SK-N-SH (cell line): ENCODE measurements around the gene KCNIP4. TPM values are rescaled to one million over a fixed set of nuclear protein-coding genes. Genes with fewer than 3 reads are reported as not detected.

Experiments used
- CTCF ChIA-PET: fragments of 300-600, 350-600 bp; formaldehyde crosslinking; extraction: SDS; loops from one replicate; lab custom pipeline; 2021; lab: Yijun Ruan, JAX
- POLR2A ChIA-PET: fragments of 350-600 bp; sonication (Branson Sonifier 250); formaldehyde crosslinking; extraction: SDS; loops from one replicate; lab custom pipeline; 2020; ENCODE audit warnings: antibody characterized with exemption, inconsistent platforms; lab: Yijun Ruan, JAX
- DNase-seq: peaks from one replicate; pipeline ENCODE4 v3.0.0; 2012
- H2AFZ ChIP-seq: fragments of 200-600 bp; sonication (generic); 2 replicates; pipeline ENCODE4 v1.8.1; 2016; ENCODE audit warnings: antibody characterized with exemption, mild to moderate bottlenecking, low read depth
- H3F3A ChIP-seq: fragments of 200-600 bp; sonication (generic); replicated peaks from 2 replicates; pipeline ENCODE3; 2016; ENCODE audit warnings: antibody characterized with exemption, mild to moderate bottlenecking; ENCODE audit not compliant: insufficient read depth
- H3K27ac ChIP-seq, 2 experiments: fragments of 200-500 bp in 1 of 2; fragments of 200-600 bp in 1 of 2; sonication (Bioruptor generic) in 1 of 2; sonication (generic), shearing (Covaris generic) in 1 of 2; 2 replicates each; pipeline versions ENCODE4 v1.5.1 to v1.6.1; 2014 to 2016; ENCODE audit warnings: low read depth in 2 of 2, inconsistent platforms in 1 of 2, low read length in 1 of 2, mild to moderate bottlenecking in 1 of 2, mixed read lengths in 1 of 2
- H3K27me3 ChIP-seq: fragments of 200-600 bp; sonication (generic), shearing (Covaris generic); 2 replicates; pipeline ENCODE4 v1.6.1; 2016; ENCODE audit warnings: mixed run types; ENCODE audit not compliant: insufficient read depth
- H3K36me3 ChIP-seq, 2 experiments: fragments of 200-500 bp in 1 of 2; fragments of 200-600 bp in 1 of 2; sonication (Bioruptor generic) in 1 of 2; sonication (generic) in 1 of 2; replicated peaks in 1 of 2; 2 replicates each; pipeline versions ENCODE3 to v1.5.1; 2014 to 2016; ENCODE audit warnings: low read length in 1 of 2, mild to moderate bottlenecking in 1 of 2; ENCODE audit not compliant: insufficient read depth in 2 of 2, control insufficient read depth in 1 of 2
- H3K4me1 ChIP-seq, 2 experiments: fragments of 200-500 bp in 1 of 2; fragments of 200-600 bp in 1 of 2; sonication (Bioruptor generic) in 1 of 2; sonication (generic), shearing (Covaris generic) in 1 of 2; 2 replicates each; pipeline versions ENCODE4 v1.5.1 to v1.6.1; 2014 to 2016; ENCODE audit warnings: low read depth in 1 of 2, low read length in 1 of 2, mixed run types in 1 of 2; ENCODE audit not compliant: insufficient read depth in 2 of 2, control insufficient read depth in 1 of 2
- H3K4me2 ChIP-seq: fragments of 200-600 bp; sonication (generic), shearing (Covaris generic); 2 replicates; pipeline ENCODE4 v1.6.1; 2017; ENCODE audit warnings: mixed run types
- H3K4me3 ChIP-seq, 2 experiments: fragments of 200-500 bp in 1 of 2; fragments of 200-600 bp in 1 of 2; sonication (Bioruptor generic) in 1 of 2; sonication (generic), shearing (Covaris generic) in 1 of 2; 2 replicates each; pipeline versions ENCODE4 v1.5.1 to v1.8.1; 2014 to 2016; ENCODE audit warnings: low read depth in 2 of 2, inconsistent platforms in 1 of 2, low read length in 1 of 2, mild to moderate bottlenecking in 1 of 2, mixed read lengths in 1 of 2, moderate library complexity in 1 of 2
- H3K79me2 ChIP-seq: fragments of 200-600 bp; sonication (generic); 2 replicates; pipeline ENCODE4 v1.8.1; 2017; ENCODE audit warnings: mild to moderate bottlenecking; ENCODE audit not compliant: insufficient read depth
- H3K9ac ChIP-seq: fragments of 200-600 bp; sonication (generic); 2 replicates; pipeline ENCODE4 v1.6.1; 2017; ENCODE audit warnings: mixed run types
- H3K9me2 ChIP-seq: fragments of 200-600 bp; sonication (generic); 2 replicates; pipeline ENCODE4 v1.6.1; 2017; ENCODE audit warnings: mixed run types
- H3K9me3 ChIP-seq: fragments of 200-600 bp; sonication (generic); 2 replicates; pipeline ENCODE4 v1.6.1; 2017; ENCODE audit warnings: mixed run types, mild to moderate bottlenecking, moderate library complexity
- H4K20me1 ChIP-seq: fragments of 200-600 bp; sonication (generic); 2 replicates; pipeline ENCODE4 v1.6.1; 2017; ENCODE audit warnings: mild to moderate bottlenecking, mixed run types; ENCODE audit not compliant: insufficient read depth
- CHD2 ChIP-seq: fragments of 150-350 bp; IDR thresholded peaks from 2 replicates; pipeline ENCODE4 v1.6.1; 2018; ENCODE audit warnings: low read length; ENCODE audit not compliant: partially characterized antibody
- EZH2phosphoT487 ChIP-seq: fragments of 200-600 bp; sonication (generic); IDR thresholded peaks from 2 replicates; pipeline ENCODE4 v1.6.1; 2017; ENCODE audit warnings: low read depth, mixed run types, mild to moderate bottlenecking, antibody characterized with exemption, moderate library complexity, borderline replicate concordance
- FOSL2 ChIP-seq: IDR thresholded peaks from 2 replicates; pipeline ENCODE4 v1.4.0; 2012; ENCODE audit warnings: low read depth, mild to moderate bottlenecking, moderate library complexity, borderline replicate concordance
- FOXJ3 ChIP-seq: sonication (generic); formaldehyde crosslinking; IDR thresholded peaks from 2 replicates; pipeline ENCODE4 v1.5.1; 2020; ENCODE audit warnings: mild to moderate bottlenecking, missing genetic modification reagents
- FOXM1 ChIP-seq: IDR thresholded peaks from 2 replicates; pipeline ENCODE4 v1.4.0; 2012; ENCODE audit warnings: low read depth, mild to moderate bottlenecking
- GATA2 ChIP-seq: sonication (generic); formaldehyde crosslinking; IDR thresholded peaks from 2 replicates; pipeline ENCODE4 v1.5.0; 2020; ENCODE audit warnings: mild to moderate bottlenecking, missing genetic modification reagents
- MEF2A ChIP-seq: IDR thresholded peaks from 2 replicates; pipeline ENCODE4 v1.4.0; 2012; ENCODE audit warnings: low read depth, borderline replicate concordance
- NFIC ChIP-seq: IDR thresholded peaks from 2 replicates; pipeline ENCODE4 v1.4.0; 2012; ENCODE audit warnings: borderline replicate concordance
- NRF1 ChIP-seq: IDR thresholded peaks from 2 replicates; pipeline ENCODE4 v1.6.1; 2012; ENCODE audit warnings: low read depth, mild to moderate bottlenecking, low read length
- POLR2AphosphoS5 ChIP-seq: IDR thresholded peaks from 2 replicates; pipeline ENCODE4 v1.6.1; 2012; ENCODE audit warnings: low read depth, low read length
- RAD21 ChIP-seq: IDR thresholded peaks from 2 replicates; pipeline ENCODE4 v1.6.1; 2012; ENCODE audit warnings: mild to moderate bottlenecking, low read length
- RCOR1 ChIP-seq: fragments of 150-350 bp; IDR thresholded peaks from 2 replicates; pipeline ENCODE4 v1.6.1; 2017; ENCODE audit warnings: antibody characterized with exemption, low read length
- RFX5 ChIP-seq: IDR thresholded peaks from 2 replicates; pipeline ENCODE4 v1.6.1; 2012; ENCODE audit warnings: mild to moderate bottlenecking, improper control_type of control experiment, low read length
- RXRA ChIP-seq: IDR thresholded peaks from 2 replicates; pipeline ENCODE4 v1.4.0; 2012; ENCODE audit warnings: low read depth, mild to moderate bottlenecking, borderline replicate concordance
- TCF12 ChIP-seq: IDR thresholded peaks from 2 replicates; pipeline ENCODE4 v1.4.0; 2012
- TEAD4 ChIP-seq: IDR thresholded peaks from 2 replicates; pipeline ENCODE4 v1.4.0; 2012; ENCODE audit warnings: mild to moderate bottlenecking, borderline replicate concordance; ENCODE audit not compliant: insufficient read depth
- YY1 ChIP-seq: IDR thresholded peaks from 2 replicates; pipeline ENCODE4 v1.4.0; 2012; ENCODE audit warnings: low read depth, mild to moderate bottlenecking
- whole genome bisulfite sequencing: methylation state at CpG from one replicate; pipeline ENCODE4 v1.1.6; 2017; ENCODE audit warnings: low lambda C conversion rate; 5-methylcytosine and 5-hydroxymethylcytosine counted together
- polyA plus RNA-seq, 3 experiments: library from polyadenylated mRNA; depleted of rRNA; stranded (reverse); fragments of >200 nt; gene quantifications; 2 replicates each; pipeline ENCODE4 v1.2.3, GENCODE V29; 2012
- TF ChIP-seq, protein P1 (sequence below): IDR thresholded peaks from 2 replicates; pipeline ENCODE4 v1.6.1; 2012; ENCODE audit warnings: mild to moderate bottlenecking, low read depth, low read length, moderate library complexity
- TF ChIP-seq, protein P2 (sequence below): IDR thresholded peaks from 2 replicates; pipeline ENCODE4 v1.4.0; 2012; ENCODE audit warnings: low read depth
- TF ChIP-seq, protein P3 (sequence below): IDR thresholded peaks from 2 replicates; pipeline ENCODE4; 2012

KCNIP4 gene
- polyA plus RNA-seq, 1 of the 3 experiments (the other 2 are of a cell fraction): 0.18 TPM

DNA sequence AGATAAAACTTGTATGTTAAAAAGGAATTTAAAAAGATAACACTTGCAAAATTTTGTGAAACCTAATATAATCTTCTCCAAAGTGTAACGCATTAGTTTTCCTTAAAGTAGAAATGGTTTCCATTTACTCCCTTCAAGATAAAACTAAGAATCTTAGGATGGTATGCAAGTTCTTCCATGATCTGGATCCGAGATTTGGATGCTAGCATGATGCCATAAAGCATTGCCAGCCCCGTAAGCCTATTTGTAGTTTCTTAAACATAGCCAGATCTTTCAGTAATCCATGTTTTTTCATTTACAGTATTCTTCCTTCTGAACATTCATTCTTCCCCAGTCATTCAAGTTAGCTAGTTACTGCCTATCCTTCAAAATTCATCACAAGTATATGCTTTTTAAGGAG is 572.4 kb downstream of the KCNIP4 start:
- H3K79me2 ChIP-seq: no peaks in the 10 kb centered on the region
- no peak overlapping the region for H3K27ac ChIP-seq
- DNase-seq: no peak
- H3K9me2 ChIP-seq: no peaks in the 10 kb centered on the region
- no peak overlapping the region for H3K4me2 ChIP-seq
- H2AFZ ChIP-seq: no peak overlapping the region
- H3K9me3 ChIP-seq: no peaks in the 10 kb centered on the region
- no peaks in the 10 kb centered on the region for H4K20me1 ChIP-seq
- ChIA-PET POLR2A (no interaction called here), CTCF (interaction anchor here (0.6 kb wide), 1 partner anchor 1990 kb away, joined by 3 read pairs; no protein-coding TSS in a partner anchor)
- 48% methylated on average over 3 of the region's 3 CpGs for WGBS
- no peaks in the 10 kb centered on the region for H3K36me3 ChIP-seq
- no peaks in the 10 kb centered on the region for H3F3A ChIP-seq
- no peak overlapping the region for H3K9ac ChIP-seq
- H3K27me3 ChIP-seq: no peaks in the 10 kb centered on the region
- no peak overlapping the region for H3K4me3 ChIP-seq
- no peaks in the 10 kb centered on the region for H3K4me1 ChIP-seq
- TF ChIP-seq NRF1 (no peak), TCF12 (no peak), RXRA (no peak), FOSL2 (no peak), TEAD4 (no peak), RCOR1 (no peak), RAD21 (no peak), NFIC (no peak), CHD2 (no peak), FOXJ3 (CRISPR knock-in tag) (no peak), GATA2 (no peak), POLR2AphosphoS5 (no peak), FOXM1 (no peak), EZH2phosphoT487 (no peak), YY1 (no peak), RFX5 (no peak), MEF2A (no peak)
- TF ChIP-seq, protein P1, sequence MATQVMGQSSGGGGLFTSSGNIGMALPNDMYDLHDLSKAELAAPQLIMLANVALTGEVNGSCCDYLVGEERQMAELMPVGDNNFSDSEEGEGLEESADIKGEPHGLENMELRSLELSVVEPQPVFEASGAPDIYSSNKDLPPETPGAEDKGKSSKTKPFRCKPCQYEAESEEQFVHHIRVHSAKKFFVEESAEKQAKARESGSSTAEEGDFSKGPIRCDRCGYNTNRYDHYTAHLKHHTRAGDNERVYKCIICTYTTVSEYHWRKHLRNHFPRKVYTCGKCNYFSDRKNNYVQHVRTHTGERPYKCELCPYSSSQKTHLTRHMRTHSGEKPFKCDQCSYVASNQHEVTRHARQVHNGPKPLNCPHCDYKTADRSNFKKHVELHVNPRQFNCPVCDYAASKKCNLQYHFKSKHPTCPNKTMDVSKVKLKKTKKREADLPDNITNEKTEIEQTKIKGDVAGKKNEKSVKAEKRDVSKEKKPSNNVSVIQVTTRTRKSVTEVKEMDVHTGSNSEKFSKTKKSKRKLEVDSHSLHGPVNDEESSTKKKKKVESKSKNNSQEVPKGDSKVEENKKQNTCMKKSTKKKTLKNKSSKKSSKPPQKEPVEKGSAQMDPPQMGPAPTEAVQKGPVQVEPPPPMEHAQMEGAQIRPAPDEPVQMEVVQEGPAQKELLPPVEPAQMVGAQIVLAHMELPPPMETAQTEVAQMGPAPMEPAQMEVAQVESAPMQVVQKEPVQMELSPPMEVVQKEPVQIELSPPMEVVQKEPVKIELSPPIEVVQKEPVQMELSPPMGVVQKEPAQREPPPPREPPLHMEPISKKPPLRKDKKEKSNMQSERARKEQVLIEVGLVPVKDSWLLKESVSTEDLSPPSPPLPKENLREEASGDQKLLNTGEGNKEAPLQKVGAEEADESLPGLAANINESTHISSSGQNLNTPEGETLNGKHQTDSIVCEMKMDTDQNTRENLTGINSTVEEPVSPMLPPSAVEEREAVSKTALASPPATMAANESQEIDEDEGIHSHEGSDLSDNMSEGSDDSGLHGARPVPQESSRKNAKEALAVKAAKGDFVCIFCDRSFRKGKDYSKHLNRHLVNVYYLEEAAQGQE: no peak
- TF ChIP-seq, protein P2, sequence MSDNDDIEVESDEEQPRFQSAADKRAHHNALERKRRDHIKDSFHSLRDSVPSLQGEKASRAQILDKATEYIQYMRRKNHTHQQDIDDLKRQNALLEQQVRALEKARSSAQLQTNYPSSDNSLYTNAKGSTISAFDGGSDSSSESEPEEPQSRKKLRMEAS: no peak
- TF ChIP-seq, protein P3, sequence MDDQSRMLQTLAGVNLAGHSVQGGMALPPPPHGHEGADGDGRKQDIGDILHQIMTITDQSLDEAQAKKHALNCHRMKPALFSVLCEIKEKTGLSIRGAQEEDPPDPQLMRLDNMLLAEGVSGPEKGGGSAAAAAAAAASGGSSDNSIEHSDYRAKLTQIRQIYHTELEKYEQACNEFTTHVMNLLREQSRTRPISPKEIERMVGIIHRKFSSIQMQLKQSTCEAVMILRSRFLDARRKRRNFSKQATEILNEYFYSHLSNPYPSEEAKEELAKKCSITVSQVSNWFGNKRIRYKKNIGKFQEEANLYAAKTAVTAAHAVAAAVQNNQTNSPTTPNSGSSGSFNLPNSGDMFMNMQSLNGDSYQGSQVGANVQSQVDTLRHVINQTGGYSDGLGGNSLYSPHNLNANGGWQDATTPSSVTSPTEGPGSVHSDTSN: no peak
